Activated CD4-positive, alpha-beta T cell treated with anti-CD3 and anti-CD28 coated beads, Interleukin-2, amount 10 ng/mL, durations not matched to agents 24 days and 14 days (primary cell): ENCODE data around the gene PPP1R7. TPM values are rescaled to one million over a fixed set of nuclear protein-coding genes. Genes with fewer than 3 reads are reported as not detected.

Source experiments
- DNase-seq: peaks from one replicate; pipeline ENCODE4 v3.0.0; 2022
- H3K27ac Mint-ChIP-seq: one replicate; pipeline ENCODE4 v1.8.0; 2022; ENCODE audit warnings: mild to moderate bottlenecking, mixed read lengths
- H3K27me3 Mint-ChIP-seq: one replicate; pipeline ENCODE4 v1.8.0; 2022; ENCODE audit warnings: mixed read lengths
- H3K36me3 Mint-ChIP-seq: one replicate; pipeline ENCODE4 v1.8.0; 2022; ENCODE audit warnings: low read depth, mild to moderate bottlenecking, mixed read lengths
- H3K4me1 Mint-ChIP-seq: one replicate; pipeline ENCODE4 v1.8.0; 2021; ENCODE audit warnings: mixed read lengths
- H3K4me3 Mint-ChIP-seq: one replicate; pipeline ENCODE4 v1.8.0; 2022; ENCODE audit warnings: mild to moderate bottlenecking, moderate library complexity, mixed read lengths
- H3K9me3 Mint-ChIP-seq: one replicate; pipeline ENCODE4 v1.8.0; 2021; ENCODE audit warnings: mixed read lengths
- intact Hi-C: fragments of 100-400 bp; cut with micrococcal nuclease; formaldehyde crosslinking; loops from one replicate; pipeline ENCODE4 v1.15.1; 2023
- total RNA-seq: library from RNA; stranded (reverse); gene quantifications from 2 replicates; pipeline ENCODE4 v1.2.3, GENCODE V29; 2022

Gene PPP1R7
- total RNA-seq, 1 donor from 2014 or later, result 111 TPM

GRCh38 chr2:241216211-241216761 is 66.0 kb downstream of the PPP1R7 start:
- Mint-ChIP-seq H3K27ac (no peak overlapping the region), H3K4me1 (peaks cover 10% of the 10 kb centered on the region), H3K36me3 (no peaks in the 10 kb centered on the region), H3K27me3 (peaks cover 24% of the 10 kb centered on the region), H3K9me3 (no peaks in the 10 kb centered on the region), H3K4me3 (peak overlapping the region; percentile 49)
- no peak for DNase-seq
- intact Hi-C loops, result loop anchor here (5.0 kb wide), 1 partner anchor 114 kb away; the partner anchor contains the start of gene MTERF4

- intact Hi-C loops, result loop anchor here (2.0 to 5.0 kb wide), 2 partner anchors 67 to 115 kb away; partner anchors contain the start of genes MTERF4 and PPP1R7
- Mint-ChIP-seq H3K36me3 (no peaks in the 10 kb centered on the region), H3K4me1 (peaks cover 10% of the 10 kb centered on the region), H3K9me3 (no peaks in the 10 kb centered on the region), H3K27ac (peak overlapping the region; percentile 73), H3K27me3 (peaks cover 24% of the 10 kb centered on the region), H3K4me3 (peak overlapping the region; percentile 81)
- DNase-seq, result peak; percentile 82
Observed at GRCh38 chr2:241217320-241218031, 67.2 kb downstream of the PPP1R7 start.

GRCh38 chr2:241218131-241219029 is 68.1 kb downstream of the PPP1R7 start:
- Mint-ChIP-seq H3K9me3 (no peaks in the 10 kb centered on the region), H3K27ac (peak overlapping the region; percentile 81), H3K4me3 (peak overlapping the region; percentile 86), H3K27me3 (peaks cover 24% of the 10 kb centered on the region), H3K4me1 (peaks cover 13% of the 10 kb centered on the region), H3K36me3 (no peaks in the 10 kb centered on the region)
- DNase-seq, result peak; percentile 85
- intact Hi-C loops, result loop anchor here (2.0 to 5.0 kb wide), 2 partner anchors 68 to 116 kb away; partner anchors contain the start of genes MTERF4 and PPP1R7

GRCh38 chr2:241219030-241219382 is 68.7 kb downstream of the PPP1R7 start:
- Mint-ChIP-seq H3K27me3 (peaks cover 24% of the 10 kb centered on the region), H3K36me3 (no peaks in the 10 kb centered on the region), H3K4me1 (peaks cover 13% of the 10 kb centered on the region), H3K9me3 (no peaks in the 10 kb centered on the region), H3K27ac (no peak overlapping the region), H3K4me3 (peak overlapping the region; percentile 86)
- no peak for DNase-seq
- intact Hi-C loops, result loop anchor here (2.0 to 5.0 kb wide), 2 partner anchors 68 to 117 kb away; partner anchors contain the start of genes MTERF4 and PPP1R7

GRCh38 chr2:241219856-241220356 is 69.6 kb downstream of the PPP1R7 start:
- H3K4me3 Mint-ChIP-seq, result no peak overlapping the region
- H3K27ac Mint-ChIP-seq, result no peak overlapping the region
- peaks cover 13% of the 10 kb centered on the region for H3K4me1 Mint-ChIP-seq
- intact Hi-C loops, result loop anchor here (2.0 to 5.0 kb wide), 2 partner anchors 69 to 118 kb away; partner anchors contain the start of genes MTERF4 and PPP1R7
- no peak for DNase-seq
- peaks cover under 1% of the 10 kb centered on the region for H3K36me3 Mint-ChIP-seq
- H3K27me3 Mint-ChIP-seq, result peaks cover 24% of the 10 kb centered on the region
- H3K9me3 Mint-ChIP-seq, result no peaks in the 10 kb centered on the region

GRCh38 chr2:241223211-241224017 is 73.1 kb downstream of the PPP1R7 start:
- peaks cover 21% of the 10 kb centered on the region for H3K36me3 Mint-ChIP-seq
- H3K9me3 Mint-ChIP-seq, result no peaks in the 10 kb centered on the region
- intact Hi-C loops, result no loop called here
- no peak for DNase-seq
- peaks cover 9% of the 10 kb centered on the region for H3K4me1 Mint-ChIP-seq
- no peak overlapping the region for H3K4me3 Mint-ChIP-seq
- H3K27me3 Mint-ChIP-seq, result peaks cover 11% of the 10 kb centered on the region
- H3K27ac Mint-ChIP-seq, result no peak overlapping the region

GRCh38 chr2:241224018-241224850 is 74.0 kb downstream of the PPP1R7 start:
- Mint-ChIP-seq H3K4me1 (peaks cover 8% of the 10 kb centered on the region), H3K4me3 (no peak overlapping the region), H3K36me3 (peaks cover 25% of the 10 kb centered on the region), H3K27ac (no peak overlapping the region), H3K9me3 (no peaks in the 10 kb centered on the region), H3K27me3 (peaks cover 6% of the 10 kb centered on the region)
- intact Hi-C loops, result no loop called here
- no peak for DNase-seq

GRCh38 chr2:241224851-241225438 is 74.7 kb downstream of the PPP1R7 start:
- H3K27me3 Mint-ChIP-seq, result peaks cover 2% of the 10 kb centered on the region
- peaks cover 29% of the 10 kb centered on the region for H3K36me3 Mint-ChIP-seq
- intact Hi-C loops, result no loop called here
- H3K4me1 Mint-ChIP-seq, result peaks cover 6% of the 10 kb centered on the region
- H3K9me3 Mint-ChIP-seq, result no peaks in the 10 kb centered on the region
- no peak for DNase-seq
- H3K4me3 Mint-ChIP-seq, result no peak overlapping the region
- no peak overlapping the region for H3K27ac Mint-ChIP-seq

- Mint-ChIP-seq H3K4me3 (no peak overlapping the region), H3K27me3 (no peaks in the 10 kb centered on the region), H3K27ac (no peak overlapping the region), H3K36me3 (peaks cover 34% of the 10 kb centered on the region), H3K4me1 (peaks cover 5% of the 10 kb centered on the region), H3K9me3 (no peaks in the 10 kb centered on the region)
- intact Hi-C loops, result no loop called here
- DNase-seq, result no peak
Observed at GRCh38 chr2:241225545-241225944, 75.3 kb downstream of the PPP1R7 start.

GRCh38 chr2:241225983-241226382 is 75.7 kb downstream of the PPP1R7 start:
- Mint-ChIP-seq H3K4me1 (peaks cover 5% of the 10 kb centered on the region), H3K36me3 (peaks cover 37% of the 10 kb centered on the region), H3K4me3 (no peak overlapping the region), H3K9me3 (no peaks in the 10 kb centered on the region), H3K27ac (no peak overlapping the region), H3K27me3 (no peaks in the 10 kb centered on the region)
- intact Hi-C loops, result no loop called here
- DNase-seq, result no peak

- no peak overlapping the region for H3K27ac Mint-ChIP-seq
- peaks cover 5% of the 10 kb centered on the region for H3K4me1 Mint-ChIP-seq
- H3K4me3 Mint-ChIP-seq, result no peak overlapping the region
- no peaks in the 10 kb centered on the region for H3K9me3 Mint-ChIP-seq
- intact Hi-C loops, result no loop called here
- peaks cover 44% of the 10 kb centered on the region for H3K36me3 Mint-ChIP-seq
- no peaks in the 10 kb centered on the region for H3K27me3 Mint-ChIP-seq
- no peak for DNase-seq
Observed at GRCh38 chr2:241226723-241227572, 76.7 kb downstream of the PPP1R7 start.
